Body of pancreas (tissue), 4 donors: ENCODE measurements around the gene RAB6B. TPM values are rescaled to one million over a fixed set of nuclear protein-coding genes. Genes with fewer than 3 reads are reported as not detected.

Source experiments
- ATAC-seq: fragments of 150-250 bp; one replicate; pipeline ENCODE4 v1.9.1; 2016
- DNase-seq, 4 donors: peaks; one replicate each; pipeline ENCODE4 v3.0.0-alpha.2; 2019
- H3K27ac ChIP-seq, 4 donors: fragments of 200-600 bp; sonication (generic); 1 replicate in 3 of 4; 2 replicates in 1 of 4; pipeline versions ENCODE4 v1.5.1 to v1.6.1; 2016 to 2019; ENCODE audit warnings: mild to moderate bottlenecking in 1 of 4, mixed read lengths in 1 of 4, moderate library complexity in 1 of 4
- H3K27me3 ChIP-seq, 2 donors: fragments of 200-600 bp; sonication (generic); one replicate each; pipeline ENCODE4 v1.6.0; 2016; ENCODE audit warnings: mild to moderate bottlenecking in 1 of 2
- H3K36me3 ChIP-seq, 2 donors: fragments of 200-600 bp; sonication (generic); replicated peaks in 1 of 2; 2 replicates each; pipeline ENCODE4 v1.5.1; 2016; ENCODE audit warnings: low read depth in 2 of 2; ENCODE audit not compliant: insufficient read depth in 1 of 2
- H3K4me1 ChIP-seq: fragments of 200-600 bp; sonication (generic); one replicate; pipeline ENCODE4 v1.6.0; 2016
- H3K4me3 ChIP-seq, 2 donors: fragments of 200-600 bp; sonication (generic); 1 replicate in 1 of 2; 2 replicates in 1 of 2; pipeline ENCODE4 v1.5.1; 2016 to 2019
- H3K9me3 ChIP-seq, 3 donors: fragments of 200-600 bp; sonication (generic); 1 replicate in 2 of 3; 2 replicates in 1 of 3; pipeline ENCODE4 v1.5.1; 2016
- POLR2A ChIP-seq, 3 donors: fragments of 450-650 bp; IDR thresholded peaks; one replicate each; pipeline ENCODE4 v1.6.1; 2016; ENCODE audit warnings: antibody characterized with exemption in 3 of 3, mild to moderate bottlenecking in 2 of 3
- WGBS, 2 donors: methylation state at CpG; one replicate each; pipeline ENCODE4 v1.1.5; 2017; 5-methylcytosine and 5-hydroxymethylcytosine counted together
- intact Hi-C: fragments of 100-400 bp; cut with DNase I; formaldehyde crosslinking; loops from one replicate; pipeline ENCODE4 v1.15.1; 2023
- total RNA-seq, 2 donors: library from RNA; depleted of rRNA; stranded (reverse); fragments of >200 nt; gene quantifications; one replicate each; pipeline ENCODE4 v1.1.0, GENCODE V29; 2016
- TF ChIP-seq, protein P1 (sequence below), 7 experiments: fragments of 450-650 bp in 4 of 7; fragments of 200-600 bp in 3 of 7; sonication (generic) in 3 of 7; IDR thresholded peaks; one replicate each; pipeline ENCODE4 v1.5.1; 2016 to 2019; ENCODE audit warnings: antibody characterized with exemption in 7 of 7

Gene RAB6B
- total RNA-seq, 2 donors from 2014 or later = 2.6 to 3.0 TPM

DNA sequence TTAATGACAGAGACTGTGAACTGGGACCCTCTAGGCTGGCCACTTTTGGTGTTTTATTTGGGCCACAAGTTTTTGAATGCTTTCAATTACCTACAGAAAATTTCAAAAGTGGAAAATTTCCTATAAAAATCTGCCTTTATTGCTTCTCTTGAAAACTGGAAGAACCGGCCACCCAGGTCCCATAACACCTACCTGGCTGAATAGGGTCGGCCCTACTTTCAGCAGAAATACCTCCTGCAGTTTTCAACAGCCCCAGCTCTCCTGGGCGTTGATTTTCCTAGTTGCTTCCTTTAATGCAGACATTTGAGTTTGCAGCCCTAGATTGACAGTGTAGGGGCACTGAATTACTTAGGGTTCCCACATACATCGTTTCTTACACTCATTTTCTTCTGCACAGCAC, 90.8 kb downstream of the RAB6B start:
- 31 to 54% methylated on average over 4 of the region's 4 CpGs for WGBS, 2 donors
- Histone ChIP-seq H3K27me3 (no peaks in the 10 kb centered on the region), H3K4me3 (no peak overlapping the region), H3K36me3 (peaks cover 0 to 4% of the 10 kb centered on the region in 2 donors), H3K9me3 (no peaks in the 10 kb centered on the region), H3K4me1 (peaks cover 19% of the 10 kb centered on the region), H3K27ac (no peak overlapping the region)
- DNase-seq (no peak), ATAC-seq (no peak)
- TF ChIP-seq, protein P1, sequence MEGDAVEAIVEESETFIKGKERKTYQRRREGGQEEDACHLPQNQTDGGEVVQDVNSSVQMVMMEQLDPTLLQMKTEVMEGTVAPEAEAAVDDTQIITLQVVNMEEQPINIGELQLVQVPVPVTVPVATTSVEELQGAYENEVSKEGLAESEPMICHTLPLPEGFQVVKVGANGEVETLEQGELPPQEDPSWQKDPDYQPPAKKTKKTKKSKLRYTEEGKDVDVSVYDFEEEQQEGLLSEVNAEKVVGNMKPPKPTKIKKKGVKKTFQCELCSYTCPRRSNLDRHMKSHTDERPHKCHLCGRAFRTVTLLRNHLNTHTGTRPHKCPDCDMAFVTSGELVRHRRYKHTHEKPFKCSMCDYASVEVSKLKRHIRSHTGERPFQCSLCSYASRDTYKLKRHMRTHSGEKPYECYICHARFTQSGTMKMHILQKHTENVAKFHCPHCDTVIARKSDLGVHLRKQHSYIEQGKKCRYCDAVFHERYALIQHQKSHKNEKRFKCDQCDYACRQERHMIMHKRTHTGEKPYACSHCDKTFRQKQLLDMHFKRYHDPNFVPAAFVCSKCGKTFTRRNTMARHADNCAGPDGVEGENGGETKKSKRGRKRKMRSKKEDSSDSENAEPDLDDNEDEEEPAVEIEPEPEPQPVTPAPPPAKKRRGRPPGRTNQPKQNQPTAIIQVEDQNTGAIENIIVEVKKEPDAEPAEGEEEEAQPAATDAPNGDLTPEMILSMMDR (IDR thresholded peaks at IDR 0.05) = no peak
- TF ChIP-seq POLR2A (IDR thresholded peaks at IDR 0.05) = no peak
- intact Hi-C loops = loop anchor here (10.0 kb wide), 1 partner anchor 140 kb away; the partner anchor contains the start of gene TOPBP1

DNA sequence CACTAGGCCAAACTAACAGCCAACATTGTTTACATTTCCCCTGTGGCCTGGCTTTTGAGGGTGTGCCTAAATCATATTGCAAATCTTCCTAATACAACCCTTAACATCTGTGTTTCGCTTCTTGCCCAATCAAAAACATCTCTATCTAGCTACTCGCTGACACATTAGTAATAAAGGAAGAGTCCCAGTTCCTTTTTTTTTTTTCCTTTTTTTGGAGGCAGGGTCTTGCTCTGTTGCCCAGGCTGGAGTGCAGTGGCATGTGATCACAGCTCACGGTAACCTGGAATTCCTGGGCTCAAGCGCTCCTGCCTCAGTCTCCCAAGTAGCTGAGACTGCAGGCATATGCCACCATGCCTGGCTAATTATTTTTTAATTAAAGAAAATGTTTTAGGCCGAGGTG, 92.2 kb downstream of the RAB6B start:
- no peak for TF ChIP-seq POLR2A (IDR thresholded peaks at IDR 0.05)
- TF ChIP-seq, protein P1 (IDR thresholded peaks at IDR 0.05) = no peak
- no peak for ATAC-seq
- Histone ChIP-seq H3K4me3 (no peak overlapping the region), H3K27ac (no peak overlapping the region), H3K27me3 (no peaks in the 10 kb centered on the region), H3K36me3 (peaks cover 0 to 2% of the 10 kb centered on the region in 2 donors), H3K4me1 (peaks cover 7% of the 10 kb centered on the region), H3K9me3 (no peaks in the 10 kb centered on the region)
- intact Hi-C loops = loop anchor here (10.0 kb wide), 1 partner anchor 139 kb away; the partner anchor contains the start of gene TOPBP1
- DNase-seq = no peak
- 80 to 90% methylated on average over 5 of the region's 5 CpGs for WGBS, 2 donors

DNA sequence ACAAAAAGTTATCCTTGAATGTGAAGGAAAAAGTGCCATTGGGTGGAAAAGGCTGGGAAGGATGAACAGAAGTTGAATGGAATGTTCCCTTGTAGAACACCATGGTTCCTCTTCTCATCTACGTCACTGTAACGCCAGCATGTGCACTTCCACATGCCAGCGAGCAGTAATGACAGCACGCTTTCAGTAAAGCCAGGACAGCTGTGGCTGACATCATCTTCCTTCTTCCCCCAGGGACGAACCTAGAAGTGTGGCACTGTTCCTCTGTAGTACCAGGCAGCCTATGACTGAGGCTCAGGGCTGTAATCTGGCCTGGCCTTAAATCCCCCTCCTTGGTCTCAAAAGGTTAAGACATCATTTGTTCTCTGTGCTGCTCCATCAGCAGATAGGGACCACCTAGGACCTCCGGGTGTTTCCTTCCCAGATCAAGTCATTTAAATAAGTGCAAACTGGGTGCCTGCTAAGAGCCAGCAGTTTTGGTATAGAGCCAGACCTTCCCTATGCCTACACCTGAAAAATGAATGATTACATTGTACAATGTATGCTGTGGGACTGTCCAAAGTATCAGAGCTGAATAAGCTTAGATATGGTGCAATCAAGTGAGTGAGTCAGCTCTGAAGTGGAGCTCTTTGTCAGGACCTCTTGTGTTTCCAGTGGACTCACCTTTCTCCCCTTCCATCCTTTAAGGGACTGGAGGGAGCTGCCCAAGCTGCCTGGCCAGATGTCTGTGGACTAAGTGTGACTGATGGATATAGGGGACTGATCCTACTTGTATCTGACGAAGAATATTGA, 95.7 kb downstream of the RAB6B start:
- intact Hi-C loops = loop anchor here (10.0 kb wide), 1 partner anchor 135 kb away; the partner anchor contains the start of gene TOPBP1
- H3K4me1 ChIP-seq = no peaks in the 10 kb centered on the region
- H3K36me3 ChIP-seq = no peaks in the 10 kb centered on the region
- H3K4me3 ChIP-seq = no peak overlapping the region
- 62 to 84% methylated on average over 6 to 7 of the region's 7 CpGs for WGBS, 2 donors
- no peak for ATAC-seq
- H3K27ac ChIP-seq = no peak overlapping the region
- DNase-seq = peak in 1 of 4 donors; percentile 15
- no peaks in the 10 kb centered on the region for H3K9me3 ChIP-seq
- no peaks in the 10 kb centered on the region for H3K27me3 ChIP-seq
- no peak for TF ChIP-seq POLR2A (IDR thresholded peaks at IDR 0.05)
- TF ChIP-seq, protein P1 (IDR thresholded peaks at IDR 0.05) = no peak

DNA sequence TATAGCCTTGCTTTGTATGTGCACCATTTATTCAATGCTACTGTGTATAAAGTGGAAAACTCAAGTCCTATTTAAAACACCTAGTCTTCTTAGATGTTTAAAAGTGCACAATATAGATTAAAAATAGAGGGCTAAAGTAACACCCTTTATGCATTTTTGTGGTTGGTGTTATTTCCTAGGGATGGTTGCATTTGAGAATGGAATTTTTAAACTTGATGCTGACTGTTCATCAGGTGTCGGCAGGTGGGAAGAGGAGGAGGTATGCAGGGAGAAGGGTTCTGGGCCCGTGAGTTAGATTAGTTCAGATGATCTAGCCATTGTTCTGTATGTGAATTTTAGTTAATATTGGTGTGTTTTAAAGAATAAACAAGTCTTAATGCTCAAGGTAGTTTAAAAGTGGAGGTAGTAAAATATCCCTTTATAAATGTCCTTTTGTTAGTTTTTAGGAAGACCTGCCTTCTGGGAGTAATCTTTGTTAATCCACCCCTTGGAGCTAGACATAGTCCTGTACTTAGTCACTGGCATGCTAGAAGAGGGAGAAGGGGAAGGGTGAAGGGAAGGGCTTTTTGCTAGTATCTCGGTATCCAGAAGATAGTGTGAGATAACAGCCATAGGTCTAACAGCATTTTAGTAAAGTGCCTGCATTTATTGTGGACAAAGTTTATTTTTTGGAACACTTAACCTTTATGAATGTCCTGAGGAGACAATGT, 98.1 kb downstream of the RAB6B start:
- H3K4me1 ChIP-seq = no peaks in the 10 kb centered on the region
- no peaks in the 10 kb centered on the region for H3K27me3 ChIP-seq
- DNase-seq (no peak), ATAC-seq (no peak)
- intact Hi-C loops = no loop called here
- WGBS, 2 donors = 78 to 80% methylated on average over 3 of the region's 3 CpGs
- no peak overlapping the region for H3K4me3 ChIP-seq
- no peaks in the 10 kb centered on the region for H3K9me3 ChIP-seq
- H3K27ac ChIP-seq = no peak overlapping the region
- H3K36me3 ChIP-seq = no peaks in the 10 kb centered on the region
- TF ChIP-seq, protein P1 (IDR thresholded peaks at IDR 0.05) = no peak
- TF ChIP-seq POLR2A (IDR thresholded peaks at IDR 0.05) = no peak
